Activated naive CD4-positive, alpha-beta T cell treated with anti-CD3 and anti-CD28 coated beads, Interleukin-2, amount 50 U/mL, for 24 hours (primary cell): ENCODE measurements around the gene STK24.
"Not testable (repeated sequence)": the region's sequence is repeated elsewhere in the genome, so short reads cannot be mapped to it uniquely, and the experiment has no call there.

ENCODE experiments used
- H3K27ac Mint-ChIP-seq: one replicate; pipeline ENCODE4 v1.8.0; 2021; ENCODE audit warnings: mild to moderate bottlenecking, mixed read lengths
- H3K27me3 Mint-ChIP-seq: one replicate; pipeline ENCODE4 v1.8.0; 2021; ENCODE audit warnings: mixed read lengths
- H3K36me3 Mint-ChIP-seq: one replicate; pipeline ENCODE4 v1.8.0; 2021; ENCODE audit warnings: mixed read lengths
- H3K4me1 Mint-ChIP-seq: one replicate; pipeline ENCODE4 v1.8.0; 2021; ENCODE audit warnings: mixed read lengths
- H3K4me3 Mint-ChIP-seq: one replicate; pipeline ENCODE4 v1.8.0; 2021; ENCODE audit warnings: mild to moderate bottlenecking, mixed read lengths
- H3K9me3 Mint-ChIP-seq: one replicate; pipeline ENCODE4 v1.8.0; 2021; ENCODE audit warnings: mixed read lengths

STK24 gene

DNA sequence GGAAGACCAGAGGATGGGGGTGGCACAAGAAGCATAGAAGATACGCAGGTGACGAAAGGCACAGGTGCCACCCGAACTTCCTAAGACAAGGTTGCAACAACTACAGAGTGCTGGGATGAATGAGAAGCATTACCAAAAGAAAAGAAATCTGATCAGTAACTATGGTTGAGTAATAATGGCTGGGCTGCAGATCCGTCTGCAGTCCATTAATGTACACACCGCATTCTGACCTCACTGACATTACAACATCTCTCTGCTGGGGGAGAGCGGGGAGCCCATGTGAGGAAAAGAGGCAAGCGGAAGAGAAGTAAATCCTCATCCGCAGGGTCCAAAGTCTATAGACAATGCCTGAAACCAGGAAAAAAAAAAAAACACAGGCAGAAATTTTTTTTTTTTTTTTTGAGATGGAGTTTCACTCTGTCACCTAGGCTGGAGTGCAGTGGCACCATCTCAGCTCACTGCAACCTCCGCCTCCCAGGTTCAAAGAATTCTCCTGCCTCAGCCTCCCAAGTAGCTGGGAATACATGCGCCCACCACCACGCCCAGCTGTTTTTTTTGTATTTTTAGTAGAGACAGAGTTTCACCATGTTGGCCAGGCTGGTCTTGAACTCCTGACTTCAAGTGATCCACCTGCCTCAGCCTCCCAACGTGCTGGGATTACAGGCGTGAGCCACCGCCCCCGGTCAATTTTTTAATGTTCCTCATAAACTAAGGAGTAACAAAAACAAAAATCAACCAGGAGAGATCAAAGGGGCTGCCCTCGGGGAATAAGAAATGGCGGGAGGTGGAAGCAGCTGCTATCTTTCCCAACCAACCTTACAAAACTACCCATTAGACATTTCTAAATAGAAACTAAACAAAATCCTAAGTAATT is 7.2 kb downstream of the STK24 start:
- not testable (repeated sequence) for H3K9me3 Mint-ChIP-seq, H3K36me3 Mint-ChIP-seq, H3K27me3 Mint-ChIP-seq
- Mint-ChIP-seq H3K4me3 (peak overlapping the region; percentile 78), H3K4me1 (peaks cover 98% of the 10 kb centered on the region), H3K27ac (peak overlapping the region; percentile 97)

GRCh38 chr13:98568918-98569317 is 8.0 kb downstream of the STK24 start:
- Mint-ChIP-seq H3K4me3 (peak overlapping the region; percentile 78), H3K36me3 (peaks cover 2% of the 10 kb centered on the region)

DNA sequence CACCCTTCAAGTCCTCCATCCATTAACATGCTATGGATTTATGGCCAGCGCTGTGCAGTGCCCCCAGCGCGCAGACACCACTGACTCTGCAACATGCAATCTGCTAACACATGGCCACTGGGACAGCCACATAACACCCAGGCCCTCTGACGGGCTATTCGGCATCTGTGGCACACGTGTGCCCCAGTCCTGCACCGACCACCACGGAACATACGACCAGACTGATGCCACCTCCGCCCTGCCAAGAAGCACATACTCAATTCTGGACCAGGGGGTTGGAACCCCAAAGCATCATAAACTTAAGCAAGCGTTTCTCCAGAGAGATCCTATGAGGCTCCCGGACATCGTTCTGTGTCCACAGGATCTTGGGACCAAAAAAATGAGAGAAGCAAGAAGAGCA is 9.8 kb downstream of the STK24 start:
- H3K27ac Mint-ChIP-seq, result peak overlapping the region; percentile 95
- peaks cover 95% of the 10 kb centered on the region for H3K4me1 Mint-ChIP-seq
- H3K27me3 Mint-ChIP-seq, result no peaks in the 10 kb centered on the region
- peaks cover 2% of the 10 kb centered on the region for H3K36me3 Mint-ChIP-seq
- no peaks in the 10 kb centered on the region for H3K9me3 Mint-ChIP-seq
- peak overlapping the region; percentile 78 for H3K4me3 Mint-ChIP-seq

More at GRCh38 chr13:98568918-98569317, 8.0 kb downstream of the STK24 start:
- no peaks in the 10 kb centered on the region for H3K27me3 Mint-ChIP-seq
- peaks cover 99% of the 10 kb centered on the region for H3K4me1 Mint-ChIP-seq
- H3K9me3 Mint-ChIP-seq, result no peaks in the 10 kb centered on the region
- H3K27ac Mint-ChIP-seq, result peak overlapping the region; percentile 95

- Mint-ChIP-seq H3K4me1 (peaks cover 95% of the 10 kb centered on the region), H3K27me3 (no peaks in the 10 kb centered on the region), H3K36me3 (peaks cover 2% of the 10 kb centered on the region), H3K4me3 (peak overlapping the region; percentile 78), H3K9me3 (no peaks in the 10 kb centered on the region), H3K27ac (peak overlapping the region; percentile 95)
Observed at GRCh38 chr13:98565726-98566565, 11.0 kb downstream of the STK24 start.

DNA sequence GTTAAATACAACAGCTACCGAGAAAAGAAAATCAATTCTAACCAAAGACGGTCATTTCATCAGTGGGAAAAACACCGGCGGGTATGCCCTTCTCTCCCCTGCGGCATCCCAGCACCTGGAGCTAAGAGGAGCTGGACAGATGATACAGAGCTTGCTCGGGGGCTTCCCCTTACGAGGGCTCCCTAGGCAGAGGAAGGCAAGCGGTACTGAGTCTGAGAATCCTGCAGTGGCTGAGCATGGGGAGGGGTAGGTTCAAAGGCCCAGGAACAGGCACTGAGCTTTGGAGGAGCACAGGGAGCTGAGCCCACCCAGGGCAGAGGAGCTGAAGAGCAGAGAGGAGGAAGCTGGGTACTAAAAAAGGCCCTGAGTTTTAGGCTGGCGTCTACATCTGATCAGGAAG is 12.7 kb downstream of the STK24 start:
- Mint-ChIP-seq H3K27ac (peak overlapping the region; percentile 96), H3K4me3 (peak overlapping the region; percentile 90), H3K27me3 (no peaks in the 10 kb centered on the region), H3K9me3 (no peaks in the 10 kb centered on the region), H3K4me1 (peaks cover 92% of the 10 kb centered on the region), H3K36me3 (peaks cover 5% of the 10 kb centered on the region)

DNA sequence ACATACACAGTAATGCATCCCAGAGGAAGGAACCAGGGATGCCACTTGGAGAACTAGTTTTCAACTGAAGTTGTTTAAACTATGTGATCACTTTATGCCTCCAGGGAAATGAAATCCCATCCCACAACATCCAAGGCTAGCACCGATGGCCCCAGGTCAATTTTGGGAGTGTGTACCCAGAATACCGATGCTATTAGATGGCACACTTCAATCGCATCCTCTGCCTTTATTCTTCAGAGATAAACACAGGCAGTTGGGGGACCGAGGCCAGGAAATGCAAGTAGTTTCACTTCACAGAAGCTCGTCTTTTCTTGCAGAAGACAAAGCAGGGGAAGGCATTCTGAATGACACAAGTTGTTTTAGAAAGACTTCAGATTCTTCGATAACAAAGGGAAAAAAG is 13.8 kb downstream of the STK24 start:
- H3K9me3 Mint-ChIP-seq, result no peaks in the 10 kb centered on the region
- H3K4me1 Mint-ChIP-seq, result peaks cover 91% of the 10 kb centered on the region
- H3K4me3 Mint-ChIP-seq, result peak overlapping the region; percentile 90
- peaks cover 6% of the 10 kb centered on the region for H3K36me3 Mint-ChIP-seq
- H3K27ac Mint-ChIP-seq, result peak overlapping the region; percentile 96
- no peaks in the 10 kb centered on the region for H3K27me3 Mint-ChIP-seq

DNA sequence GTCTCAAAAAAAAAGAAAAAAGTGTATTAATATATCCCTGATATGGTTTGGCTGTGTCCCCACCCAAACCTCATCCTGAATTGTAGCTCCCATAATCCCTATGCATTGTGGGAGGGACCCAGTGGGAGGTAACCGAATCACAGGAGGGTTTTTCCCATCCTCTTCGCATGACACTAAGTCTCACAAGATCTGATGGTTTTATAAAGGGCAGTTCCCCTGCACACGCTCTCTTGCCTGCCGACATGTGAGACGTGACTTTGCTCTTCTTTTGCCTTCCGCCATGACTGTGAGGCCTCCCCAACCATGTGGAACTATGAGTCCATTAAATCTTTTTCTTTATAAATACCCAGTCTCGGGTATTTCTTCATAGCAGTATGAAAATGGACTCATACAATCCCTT is 17.7 kb downstream of the STK24 start:
- peak overlapping the region; percentile 94 for H3K27ac Mint-ChIP-seq
- H3K4me1 Mint-ChIP-seq, result peaks cover 86% of the 10 kb centered on the region
- no peaks in the 10 kb centered on the region for H3K27me3 Mint-ChIP-seq
- H3K36me3 Mint-ChIP-seq, result peaks cover 4% of the 10 kb centered on the region
- no peaks in the 10 kb centered on the region for H3K9me3 Mint-ChIP-seq
- peak overlapping the region; percentile 43 for H3K4me3 Mint-ChIP-seq

DNA sequence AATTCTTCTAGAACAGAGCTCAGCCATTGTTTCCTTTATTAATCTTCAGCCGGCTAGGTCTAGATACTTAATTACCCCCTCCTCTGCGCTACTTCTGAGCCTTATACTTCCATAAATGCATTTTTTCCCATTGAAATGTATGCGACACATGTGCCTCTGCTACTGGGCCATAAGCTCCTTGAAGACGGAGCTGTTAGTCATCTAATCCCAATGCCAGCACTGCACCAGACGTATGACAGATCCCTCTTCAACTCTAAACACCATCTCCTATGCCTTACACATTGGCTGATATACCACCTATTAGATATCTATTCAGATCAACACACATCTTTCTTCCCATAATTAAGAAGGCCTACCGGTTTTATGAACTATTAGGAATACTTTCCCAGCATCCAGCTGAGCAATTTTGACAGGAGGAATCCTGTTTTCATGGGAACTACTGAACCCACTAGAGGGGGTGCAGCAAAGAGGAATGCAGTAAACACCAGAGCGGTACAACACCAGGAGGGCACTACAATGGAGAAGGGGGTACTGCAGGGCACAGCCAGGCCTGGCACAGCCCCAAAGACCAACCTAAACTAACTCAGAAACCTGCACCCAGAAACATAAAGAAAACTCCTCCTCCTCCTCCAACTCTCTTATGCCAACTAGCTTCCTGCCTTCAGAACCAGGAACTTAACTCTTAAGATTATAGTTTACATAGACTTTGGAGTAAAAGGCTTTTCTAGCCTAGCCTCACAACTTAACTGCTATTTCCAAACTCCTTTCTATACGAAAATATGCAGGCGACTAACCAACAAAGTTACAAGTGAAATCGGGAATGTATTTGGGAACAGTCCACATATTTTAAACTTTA is 18.7 kb downstream of the STK24 start:
- no peaks in the 10 kb centered on the region for H3K27me3 Mint-ChIP-seq
- H3K4me3 Mint-ChIP-seq, result peak overlapping the region; percentile 69
- H3K9me3 Mint-ChIP-seq, result no peaks in the 10 kb centered on the region
- H3K27ac Mint-ChIP-seq, result peak overlapping the region; percentile 91
- peaks cover 87% of the 10 kb centered on the region for H3K4me1 Mint-ChIP-seq
- peaks cover 6% of the 10 kb centered on the region for H3K36me3 Mint-ChIP-seq

DNA sequence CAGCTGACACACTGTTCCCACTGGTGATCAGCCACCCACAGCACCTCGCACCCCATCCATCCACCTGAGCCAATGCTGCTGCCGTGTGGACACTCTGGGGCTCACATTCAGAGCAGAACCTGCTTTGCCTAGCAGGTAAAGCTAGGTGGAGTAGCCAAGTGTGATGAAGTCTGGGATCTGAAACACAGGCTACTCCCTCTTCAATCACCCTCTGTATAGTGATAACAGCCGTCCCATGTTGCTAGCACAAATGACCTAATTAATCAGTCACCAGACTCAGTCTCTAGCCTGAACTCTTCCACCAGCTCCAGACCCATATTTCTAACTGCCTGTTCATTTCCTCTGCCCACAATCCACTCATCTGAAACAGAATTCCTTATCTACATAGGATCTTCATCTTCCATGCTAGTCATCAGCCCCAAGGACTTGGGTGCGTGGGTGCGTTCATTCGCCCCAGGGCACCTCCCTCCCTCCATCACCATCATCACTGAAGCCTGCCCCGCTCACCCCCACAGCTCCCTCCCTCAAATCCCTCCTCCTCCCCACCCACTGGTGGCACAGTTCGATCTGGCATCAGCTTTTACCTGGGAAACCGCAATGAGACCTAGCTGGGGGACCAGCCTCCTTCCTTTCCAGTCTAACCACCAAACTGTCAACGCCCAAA is 19.8 kb downstream of the STK24 start:
- H3K9me3 Mint-ChIP-seq, result no peaks in the 10 kb centered on the region
- peaks cover 6% of the 10 kb centered on the region for H3K36me3 Mint-ChIP-seq
- H3K27ac Mint-ChIP-seq, result peak overlapping the region; percentile 91
- H3K4me1 Mint-ChIP-seq, result peaks cover 88% of the 10 kb centered on the region
- H3K4me3 Mint-ChIP-seq, result peak overlapping the region; percentile 69
- no peaks in the 10 kb centered on the region for H3K27me3 Mint-ChIP-seq

DNA sequence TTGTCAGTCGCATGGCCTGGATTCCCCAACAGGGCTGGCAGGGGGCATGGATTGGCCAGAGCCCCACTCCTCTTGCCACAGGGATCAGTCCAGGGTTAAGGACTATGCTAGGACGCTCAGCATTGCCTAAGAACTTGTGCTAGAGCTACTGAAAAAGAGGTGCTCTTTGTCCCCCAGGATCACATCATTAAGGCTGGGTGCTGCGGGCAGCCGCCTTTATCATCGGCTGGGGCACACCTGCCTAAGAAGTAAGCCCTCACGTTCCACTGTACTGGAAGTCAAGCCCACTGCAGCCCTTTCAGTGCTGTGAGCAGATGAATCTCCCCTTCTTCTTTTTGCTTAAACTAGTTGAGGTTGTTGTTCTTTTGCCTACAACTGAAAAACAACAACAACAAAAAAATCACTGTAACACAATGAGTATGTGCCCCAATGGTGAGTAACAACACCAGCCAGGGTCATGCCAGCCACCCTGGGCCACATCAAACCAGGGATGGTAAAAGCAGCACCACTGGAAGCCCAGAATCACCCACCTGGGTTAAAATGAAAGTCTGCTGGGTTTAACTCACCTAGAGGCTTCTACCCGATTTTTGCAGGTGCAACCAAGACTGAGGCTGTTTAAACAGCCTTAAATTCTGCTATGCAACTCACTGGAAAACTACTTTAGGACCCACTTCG is 20.6 kb downstream of the STK24 start:
- Mint-ChIP-seq H3K4me1 (peaks cover 88% of the 10 kb centered on the region), H3K36me3 (peaks cover 10% of the 10 kb centered on the region), H3K27me3 (no peaks in the 10 kb centered on the region), H3K4me3 (peak overlapping the region; percentile 69), H3K27ac (peak overlapping the region; percentile 91), H3K9me3 (no peaks in the 10 kb centered on the region)

DNA sequence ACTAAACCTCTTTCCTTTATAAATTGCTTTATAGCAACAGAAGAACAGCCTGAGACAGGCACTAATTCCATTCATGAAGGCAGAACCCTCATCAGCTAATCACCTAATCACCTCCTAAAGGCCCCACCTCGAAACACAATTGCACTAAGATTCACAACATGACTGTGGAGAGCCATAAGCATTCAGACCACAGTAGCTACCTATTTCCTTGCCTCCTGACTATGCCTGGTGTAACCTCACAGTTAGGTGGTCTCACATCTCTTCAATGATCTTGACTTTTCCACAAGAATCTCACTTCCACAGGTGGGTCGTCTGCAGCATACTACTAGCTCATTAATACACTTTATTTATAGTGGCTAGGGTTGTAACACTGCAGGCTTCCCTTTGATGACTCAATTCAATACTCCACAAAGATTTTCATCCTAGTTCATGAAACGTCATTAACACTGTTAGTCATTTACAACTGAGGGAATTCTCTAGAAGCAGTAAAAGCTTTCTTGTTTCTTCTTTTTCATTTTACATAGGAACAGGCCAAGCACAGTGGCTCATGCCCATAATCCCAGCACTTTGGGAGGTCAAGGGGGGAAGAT is 27.1 kb downstream of the STK24 start:
- no peaks in the 10 kb centered on the region for H3K27me3 Mint-ChIP-seq
- peaks cover 14% of the 10 kb centered on the region for H3K36me3 Mint-ChIP-seq
- H3K27ac Mint-ChIP-seq, result peak overlapping the region; percentile 71
- H3K4me1 Mint-ChIP-seq, result peaks cover 86% of the 10 kb centered on the region
- H3K9me3 Mint-ChIP-seq, result no peaks in the 10 kb centered on the region
- peak overlapping the region; percentile 15 for H3K4me3 Mint-ChIP-seq

DNA sequence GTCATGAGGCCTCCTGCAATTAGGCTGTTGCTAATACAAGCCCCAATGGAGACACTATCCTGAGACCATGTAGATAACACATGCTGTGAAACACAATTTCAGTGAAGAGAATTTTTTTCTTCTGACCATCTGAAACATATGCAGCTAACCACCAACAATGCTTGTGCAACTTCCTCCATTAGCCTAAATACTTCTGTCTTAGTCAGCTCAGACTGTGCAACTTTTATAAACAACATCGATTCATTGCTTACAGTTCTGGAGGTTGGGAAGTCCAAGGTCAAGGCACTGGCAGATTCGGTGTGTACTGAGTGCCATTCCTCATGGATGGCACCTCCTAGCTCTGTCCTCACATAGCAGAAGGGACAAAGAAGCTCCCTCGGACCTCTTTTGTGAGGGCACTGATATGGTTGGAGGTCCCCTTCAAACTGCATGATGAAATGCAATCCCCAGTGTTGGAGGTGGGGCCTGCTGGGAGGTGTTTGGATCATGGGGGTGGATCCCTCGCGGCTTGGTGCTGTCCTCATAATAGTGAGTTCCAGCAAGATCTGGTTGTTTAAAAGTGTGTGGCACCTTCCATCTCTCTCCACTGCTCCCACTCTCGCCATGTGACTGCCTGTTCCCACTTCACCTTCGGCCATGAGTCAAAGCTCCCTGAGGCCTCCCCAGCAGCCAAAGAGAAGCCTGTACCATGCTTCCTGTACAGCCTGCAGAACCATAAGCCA is 27.7 kb downstream of the STK24 start:
- no peaks in the 10 kb centered on the region for H3K27me3 Mint-ChIP-seq
- peak overlapping the region; percentile 71 for H3K27ac Mint-ChIP-seq
- peak overlapping the region; percentile 15 for H3K4me3 Mint-ChIP-seq
- peaks cover 89% of the 10 kb centered on the region for H3K4me1 Mint-ChIP-seq
- no peaks in the 10 kb centered on the region for H3K9me3 Mint-ChIP-seq
- H3K36me3 Mint-ChIP-seq, result peaks cover 13% of the 10 kb centered on the region

GRCh38 chr13:98548230-98548629 is 28.7 kb downstream of the STK24 start:
- peaks cover 12% of the 10 kb centered on the region for H3K36me3 Mint-ChIP-seq
- peaks cover 89% of the 10 kb centered on the region for H3K4me1 Mint-ChIP-seq
- H3K27me3 Mint-ChIP-seq, result no peaks in the 10 kb centered on the region
- no peak overlapping the region for H3K4me3 Mint-ChIP-seq
- no peak overlapping the region for H3K27ac Mint-ChIP-seq
- H3K9me3 Mint-ChIP-seq, result no peaks in the 10 kb centered on the region
